Gastroesophageal sphincter (tissue), 4 donors: ENCODE data around the gene NFKB2. TPM values are rescaled to one million over a fixed set of nuclear protein-coding genes. Genes with fewer than 3 reads are reported as not detected.

ENCODE experiments used
- ATAC-seq: fragments of 150-250 bp; one replicate; pipeline ENCODE4 v1.9.1; 2016; ENCODE audit warnings: mild to moderate bottlenecking, moderate library complexity
- H3K27ac ChIP-seq, 4 donors: fragments of 200-600 bp; sonication (generic) in 3 of 4; 1 replicate in 3 of 4; 2 replicates in 1 of 4; pipeline ENCODE4 v1.5.1; 2016 to 2019
- H3K27me3 ChIP-seq: fragments of 200-600 bp; sonication (generic); one replicate; pipeline ENCODE4 v1.5.1; 2019
- H3K36me3 ChIP-seq, 2 donors: fragments of 200-600 bp; sonication (generic); one replicate each; pipeline ENCODE4 v1.5.1; 2019; ENCODE audit warnings: control low read depth in 1 of 2
- H3K4me1 ChIP-seq, 3 donors: fragments of 200-600 bp; sonication (generic); 1 replicate in 2 of 3; 2 replicates in 1 of 3; pipeline ENCODE4 v1.5.1; 2016 to 2019; ENCODE audit warnings: control low read depth in 2 of 3
- H3K4me3 ChIP-seq, 2 donors: fragments of 200-600 bp; sonication (generic); one replicate each; pipeline ENCODE4 v1.5.1; 2019; ENCODE audit warnings: mild to moderate bottlenecking in 1 of 2, moderate library complexity in 1 of 2
- H3K9me3 ChIP-seq, 3 donors: fragments of 200-600 bp; sonication (generic); one replicate each; pipeline ENCODE4 v1.5.1; 2017 to 2019; ENCODE audit warnings: control low read depth in 2 of 3
- CTCF ChIP-seq, 4 experiments: fragments of 200-600 bp in 2 of 4; fragments of 450-650 bp in 2 of 4; sonication (generic) in 1 of 4; IDR thresholded peaks; one replicate each; pipeline ENCODE4 v1.5.1; 2017 to 2019; ENCODE audit warnings: antibody characterized with exemption in 4 of 4, mild to moderate bottlenecking in 2 of 4, moderate library complexity in 2 of 4
- EP300 ChIP-seq: sonication (generic); formaldehyde crosslinking; IDR thresholded peaks from one replicate; pipeline ENCODE4 v1.6.1; 2017; ENCODE audit warnings: antibody characterized with exemption, mild to moderate bottlenecking
- POLR2A ChIP-seq, 2 donors: fragments of 450-650 bp; IDR thresholded peaks; one replicate each; pipeline ENCODE4 v1.6.1; 2017; ENCODE audit warnings: antibody characterized with exemption in 2 of 2, mild to moderate bottlenecking in 2 of 2, moderate library complexity in 1 of 2
- POLR2AphosphoS5 ChIP-seq: sonication (generic); formaldehyde crosslinking; IDR thresholded peaks from one replicate; pipeline ENCODE4 v1.6.1; 2017; ENCODE audit warnings: antibody characterized with exemption
- WGBS, 2 donors: methylation state at CpG; one replicate each; pipeline ENCODE4 v1.1.5; 2018; ENCODE audit warnings: low coverage in 1 of 2; 5-methylcytosine and 5-hydroxymethylcytosine counted together
- total RNA-seq, 4 donors: library from RNA; depleted of rRNA; stranded (reverse); fragments of >200 nt; gene quantifications; one replicate each; pipeline ENCODE4 v1.1.0, GENCODE V29; 2016

Gene NFKB2
- total RNA-seq, 4 donors from 2014 or later = 20.5 to 31.6 (median 24.8) TPM

GRCh38 chr10:102410429-102411073 lies 15.0 kb downstream of the NFKB2 start:
- ATAC-seq = no peak
- Histone ChIP-seq H3K27ac (peak overlapping the region; percentile 30 to 96 (median 88)), H3K4me3 (peak overlapping the region; percentile 11 to 56), H3K4me1 (peaks cover 3 to 52% (median 16%) of the 10 kb centered on the region in 3 donors), H3K36me3 (no peaks in the 10 kb centered on the region), H3K27me3 (peaks cover 89% of the 10 kb centered on the region), H3K9me3 (no peaks in the 10 kb centered on the region)
- TF ChIP-seq EP300 (no peak), CTCF (IDR thresholded peaks at IDR 0.05) (no peak), POLR2AphosphoS5 (no peak), POLR2A (IDR thresholded peaks at IDR 0.05) (no peak)
- WGBS, 2 donors = no CpG with 5 or more reads among the region's 48 CpGs

- Histone ChIP-seq H3K9me3 (no peaks in the 10 kb centered on the region), H3K4me1 (peaks cover 3 to 45% (median 16%) of the 10 kb centered on the region in 3 donors), H3K27me3 (peaks cover 99% of the 10 kb centered on the region), H3K4me3 (no peak overlapping the region), H3K27ac (peak overlapping the region in 1 of 4 donors; percentile 96), H3K36me3 (no peaks in the 10 kb centered on the region)
- WGBS, 2 donors = 67 to 71% methylated on average over 2 to 6 of the region's 14 CpGs
- ATAC-seq = no peak
- TF ChIP-seq POLR2AphosphoS5 = no peak
- TF ChIP-seq CTCF (IDR thresholded peaks at IDR 0.05) = no peak
- TF ChIP-seq POLR2A (IDR thresholded peaks at IDR 0.05) = no peak
These were observed 16.1 kb downstream of the NFKB2 start for GRCh38 chr10:102411341-102412255.

DNA sequence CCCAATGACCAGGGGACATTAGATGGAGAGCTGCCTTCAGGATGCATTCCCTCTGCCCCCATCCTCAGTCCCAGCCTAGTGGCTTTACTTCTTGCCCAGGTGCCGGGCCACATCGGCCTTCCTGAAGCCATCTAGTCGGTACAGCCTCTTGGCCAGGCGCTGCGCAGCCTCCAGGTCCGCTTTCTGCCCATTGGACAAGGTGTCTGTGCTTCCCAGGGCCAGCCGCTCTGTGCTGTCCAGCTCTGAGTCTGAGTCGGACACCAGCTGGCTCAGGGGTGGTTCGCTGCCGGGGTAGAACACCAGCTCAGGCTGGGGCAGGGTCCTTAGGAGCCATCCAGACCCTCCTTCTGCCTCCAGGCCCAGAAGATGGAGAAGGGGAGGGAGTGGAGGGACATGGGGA lies 16.8 kb downstream of the NFKB2 start:
- no peak for ATAC-seq
- Histone ChIP-seq H3K27ac (no peak overlapping the region), H3K36me3 (no peaks in the 10 kb centered on the region), H3K4me1 (peaks cover 3 to 39% (median 16%) of the 10 kb centered on the region in 3 donors), H3K27me3 (peaks cover 100% of the 10 kb centered on the region), H3K9me3 (no peaks in the 10 kb centered on the region), H3K4me3 (no peak overlapping the region)
- TF ChIP-seq CTCF (IDR thresholded peaks at IDR 0.05) (no peak), POLR2A (IDR thresholded peaks at IDR 0.05) (no peak), POLR2AphosphoS5 (no peak), EP300 (no peak)
- 100% methylated on average over 2 of the region's 10 CpGs; no CpG with 5 or more reads in 1 of the 2 donors for WGBS, 2 donors

- H3K4me1 ChIP-seq = peaks cover 3 to 30% (median 16%) of the 10 kb centered on the region in 3 donors
- WGBS, 2 donors = 11% methylated on average over 2 of the region's 5 CpGs; no CpG with 5 or more reads in 1 of the 2 donors
- ATAC-seq = no peak
- TF ChIP-seq CTCF (IDR thresholded peaks at IDR 0.05) (no peak), EP300 (no peak), POLR2A (IDR thresholded peaks at IDR 0.05) (no peak), POLR2AphosphoS5 (no peak)
- no peaks in the 10 kb centered on the region for H3K36me3 ChIP-seq
- no peak overlapping the region for H3K27ac ChIP-seq
- no peaks in the 10 kb centered on the region for H3K9me3 ChIP-seq
- H3K27me3 ChIP-seq = peaks cover 100% of the 10 kb centered on the region
- no peak overlapping the region for H3K4me3 ChIP-seq
These were observed 17.7 kb downstream of the NFKB2 start for GRCh38 chr10:102413053-102413705.
